Urinary bladder (tissue), 4 donors: ENCODE measurements around the gene SHMT1. TPM values are rescaled to one million over a fixed set of nuclear protein-coding genes. Genes with fewer than 3 reads are reported as not detected.
"Not testable (repeated sequence)": the region's sequence is repeated elsewhere in the genome, so short reads cannot be mapped to it uniquely, and the experiment has no call there.

Experiments
- DNase-seq: peaks from one replicate; pipeline ENCODE4 v3.0.0-alpha.2; 2015; ENCODE audit errors: extremely low spot score
- H3K27ac ChIP-seq: one replicate; pipeline ENCODE4 v1.5.1; 2013; ENCODE audit warnings: low read depth, mild to moderate bottlenecking, moderate library complexity
- H3K36me3 ChIP-seq: one replicate; pipeline ENCODE4 v1.6.1; 2013; ENCODE audit warnings: mild to moderate bottlenecking, moderate library complexity; ENCODE audit not compliant: insufficient read depth
- H3K4me1 ChIP-seq: one replicate; pipeline ENCODE4 v1.6.1; 2013; ENCODE audit warnings: mild to moderate bottlenecking, moderate library complexity; ENCODE audit not compliant: insufficient read depth
- H3K4me3 ChIP-seq: one replicate; pipeline ENCODE4 v1.5.1; 2013; ENCODE audit warnings: low read depth, low read length
- WGBS: extraction: QIAGEN DNeasy Blood & Tissue Kit; methylation state at CpG from one replicate; pipeline ENCODE4 v1.1.7; 2013; 5-methylcytosine and 5-hydroxymethylcytosine counted together
- polyA plus RNA-seq: library from polyadenylated mRNA; stranded (reverse); fragments of 200-250 nt; gene quantifications from one replicate; pipeline ENCODE4 v1.2.3, GENCODE V29; 2013
- total RNA-seq: library from RNA; depleted of rRNA; stranded (reverse); fragments of >200 nt; gene quantifications from one replicate; pipeline ENCODE4 v1.2.3, GENCODE V29; 2014
- donor health status: healthy with polysubstance abuse.
- donor health status: healthy.

The SHMT1 gene
- total and polyA plus RNA-seq, 2 donors, result 11.5 to 22.6 TPM

DNA sequence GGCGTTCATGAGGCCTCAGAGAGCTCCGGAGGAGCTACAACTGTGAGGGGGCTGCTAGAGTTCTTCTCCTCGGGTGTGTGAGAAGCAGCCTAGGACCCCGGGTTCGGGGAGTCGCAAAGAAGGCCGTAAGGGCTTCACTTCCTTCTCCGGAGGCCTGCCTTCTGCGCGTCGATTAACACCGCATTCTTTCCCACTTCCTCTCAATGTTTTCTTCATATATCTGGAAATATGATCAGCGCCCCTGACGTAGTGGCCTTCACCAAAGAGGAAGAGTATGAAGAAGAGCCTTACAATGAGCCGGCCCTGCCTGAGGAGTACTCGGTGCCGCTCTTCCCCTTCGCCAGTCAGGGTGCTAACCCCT is 47.8 kb downstream of the SHMT1 start:
- WGBS, result 4% methylated on average over 18 of the region's 18 CpGs
- peak overlapping the region; percentile 92 for H3K27ac ChIP-seq
- H3K4me3 ChIP-seq, result peak overlapping the region; percentile 85
- no peaks in the 10 kb centered on the region for H3K36me3 ChIP-seq
- no peak for DNase-seq
- H3K4me1 ChIP-seq, result no peaks in the 10 kb centered on the region

DNA sequence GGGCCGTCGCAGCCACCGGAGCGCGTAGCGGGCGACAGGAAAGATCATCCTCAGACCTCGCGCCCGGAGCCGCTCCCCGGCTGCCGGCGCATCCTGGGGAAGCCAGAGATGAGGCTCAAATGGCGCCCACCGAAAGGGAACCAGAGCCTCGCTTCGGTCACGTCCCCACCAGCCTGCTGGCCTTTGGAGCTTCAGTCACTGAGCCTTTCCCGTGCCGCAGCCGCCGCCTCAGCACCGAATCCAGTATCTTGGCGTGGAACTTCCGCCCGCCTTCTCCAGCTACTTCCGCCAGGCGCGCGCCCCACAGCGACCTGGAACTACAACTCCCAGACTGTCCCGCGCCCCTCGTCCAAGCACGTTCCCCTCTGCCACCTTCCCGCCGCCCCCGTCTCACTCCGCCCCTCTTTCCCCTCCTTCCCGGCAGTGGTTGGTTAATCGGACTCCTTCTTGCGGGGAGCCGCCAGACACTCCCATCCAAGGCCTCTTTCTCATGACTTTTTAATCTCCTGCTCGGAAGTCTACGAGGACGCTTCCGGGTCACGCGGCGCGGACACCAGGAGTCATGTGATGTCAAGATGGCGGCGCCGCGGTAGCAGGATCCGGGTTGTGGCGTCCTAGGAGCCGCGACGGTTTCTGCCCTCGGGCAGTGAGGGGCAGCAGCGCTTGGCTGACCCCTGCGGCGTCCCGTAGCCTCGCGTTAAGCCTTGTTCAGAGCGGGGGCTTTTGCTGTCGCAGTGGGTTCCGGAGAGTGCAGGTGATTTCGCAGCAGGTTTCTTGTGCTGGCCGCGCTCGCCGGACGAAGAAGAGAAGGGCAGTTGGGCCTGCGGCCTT is 48.4 kb downstream of the SHMT1 start, which contains the start of the genes SMCR8 and TOP3A:
TSS of gene SMCR8 (plus strand) at position 563 of the 831 bp plus-strand sequence. CDS start 497 bp downstream, outside the sequence.
TSS of gene TOP3A (minus strand) at position 264 of the 831 bp plus-strand sequence. CDS start at position 48, 216 bp downstream.
- Histone ChIP-seq H3K4me3 (peak within 1 kb of the TSS; percentile 85), H3K4me1 (no peaks in the 10 kb centered on the region), H3K27ac (peak within 1 kb of the TSS; percentile 92), H3K36me3 (no peaks in the 10 kb centered on the region)
- under 1% methylated on average over 78 of the region's 78 CpGs for WGBS
- peak; percentile 97 for DNase-seq

DNA sequence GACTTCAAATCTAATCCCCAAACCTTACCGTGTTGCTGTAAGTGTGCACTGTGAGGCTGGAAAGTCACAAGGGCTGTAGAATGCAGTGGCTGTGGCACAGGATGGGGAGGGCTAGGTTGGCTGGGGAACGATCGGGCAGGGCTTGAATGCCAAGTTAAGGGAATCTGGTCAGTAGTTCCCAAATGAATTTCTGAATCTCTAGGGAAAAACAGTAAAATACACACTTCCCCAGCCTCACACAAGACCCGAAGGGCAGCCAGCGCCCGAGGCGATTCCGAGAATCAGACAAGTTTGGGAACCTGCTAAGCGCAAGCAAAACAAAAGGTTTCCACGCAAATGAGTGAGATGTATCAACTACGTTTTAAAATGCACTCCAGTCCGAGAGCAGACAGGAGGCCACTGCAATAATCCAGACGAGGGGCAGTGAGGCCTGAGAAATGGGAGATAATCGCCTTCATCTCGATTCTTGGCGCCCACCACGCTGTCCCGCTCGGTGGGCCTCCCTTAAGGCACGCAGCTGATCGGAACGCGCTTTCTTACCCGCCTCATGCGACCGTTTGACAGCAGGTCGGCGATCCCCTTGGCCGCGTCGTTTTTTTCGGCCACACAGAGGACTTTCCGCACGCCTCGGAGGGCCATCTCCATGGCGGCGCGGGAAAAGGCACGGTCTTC is 49.2 kb downstream of the SHMT1 start:
- Histone ChIP-seq H3K4me3 (peak overlapping the region; percentile 85), H3K4me1 (no peaks in the 10 kb centered on the region), H3K27ac (peak overlapping the region; percentile 49), H3K36me3 (no peaks in the 10 kb centered on the region)
- under 1% methylated on average over 39 of the region's 39 CpGs for WGBS
- no peak for DNase-seq

DNA sequence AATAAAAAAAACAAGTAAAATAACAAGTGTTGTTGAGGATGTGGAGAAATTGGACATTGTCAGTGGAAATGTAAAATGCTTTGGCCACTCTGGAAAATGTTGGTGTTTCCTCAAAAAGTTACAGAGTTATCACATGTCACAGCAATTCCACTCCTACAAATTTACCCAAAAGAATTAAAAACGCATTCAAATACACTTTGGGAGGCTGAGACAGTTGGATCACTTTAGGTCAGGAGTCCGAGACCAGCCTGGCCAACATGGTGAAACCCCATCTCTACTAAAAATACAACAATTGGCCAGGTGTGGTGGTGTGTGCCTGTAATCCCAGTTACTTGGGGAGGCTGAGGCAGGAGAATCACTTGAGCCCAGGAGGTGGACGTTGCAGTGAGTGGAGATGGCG is 54.1 kb downstream of the SHMT1 start:
- no peak overlapping the region for H3K27ac ChIP-seq
- H3K4me3 ChIP-seq, result no peak overlapping the region
- no peaks in the 10 kb centered on the region for H3K4me1 ChIP-seq
- no peak for DNase-seq
- peaks cover 6% of the 10 kb centered on the region for H3K36me3 ChIP-seq
- 96% methylated on average over 4 of the region's 4 CpGs for WGBS

DNA sequence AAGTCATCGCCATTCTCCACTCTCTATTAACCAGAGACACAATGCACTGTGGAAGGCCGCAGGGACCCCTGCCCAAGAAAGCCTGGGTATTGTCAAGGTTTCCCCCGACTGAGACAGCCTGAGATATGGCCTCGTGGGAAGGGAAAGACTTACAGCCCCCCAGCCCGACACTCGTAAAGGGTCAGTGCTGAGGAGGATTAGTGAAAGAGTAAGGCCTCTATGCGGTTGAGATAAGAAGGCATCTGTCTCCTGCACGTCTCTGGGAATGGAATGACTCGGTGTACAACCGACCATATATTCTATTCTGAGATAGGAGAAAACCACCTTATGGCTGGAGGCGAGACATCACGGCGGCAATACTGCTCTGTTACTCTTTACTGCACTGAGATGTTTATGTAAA is 60.1 kb downstream of the SHMT1 start:
- not testable (repeated sequence) for DNase-seq, H3K36me3 ChIP-seq, H3K4me3 ChIP-seq, H3K27ac ChIP-seq, H3K4me1 ChIP-seq
- WGBS, result 61% methylated on average over 13 of the region's 13 CpGs

DNA sequence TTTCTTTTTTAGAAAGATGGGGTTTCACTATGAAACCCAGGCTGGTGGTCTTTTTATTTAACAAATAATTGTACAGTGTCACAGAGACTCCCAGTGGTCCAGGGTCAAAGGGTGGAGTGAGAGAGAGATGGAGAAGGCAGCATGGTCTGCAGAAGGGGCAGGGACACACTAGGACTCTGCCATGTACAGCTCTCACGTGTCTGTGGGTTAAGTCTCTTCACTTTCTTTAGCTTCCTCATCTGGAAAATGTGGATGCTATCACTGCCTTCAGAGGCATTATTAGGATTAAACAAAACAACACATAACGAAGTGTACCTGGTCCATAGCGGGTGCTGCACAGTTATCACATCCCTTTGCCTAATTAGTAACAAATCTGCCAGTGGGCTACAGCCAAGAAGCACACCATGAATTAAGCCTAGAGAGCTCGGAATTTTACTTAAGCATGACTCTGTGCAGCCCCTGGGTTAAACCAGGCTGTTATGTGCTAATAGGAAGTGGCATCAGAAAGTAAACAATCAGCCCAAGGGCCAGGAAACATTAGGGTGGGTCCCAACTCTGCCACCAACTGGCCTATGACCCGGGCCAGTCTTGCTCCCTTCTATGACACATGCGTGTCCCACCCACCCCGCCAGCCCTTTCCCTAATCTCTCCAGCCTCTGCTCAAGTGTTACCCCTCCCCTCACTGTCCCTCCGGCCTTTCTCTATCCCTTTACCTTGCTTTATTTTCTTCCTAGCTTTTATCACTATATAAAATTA is 62.4 kb downstream of the SHMT1 start:
- Histone ChIP-seq H3K4me3 (no peak overlapping the region), H3K36me3 (peaks cover 8% of the 10 kb centered on the region), H3K27ac (no peak overlapping the region), H3K4me1 (no peaks in the 10 kb centered on the region)
- 80% methylated on average over 8 of the region's 8 CpGs for WGBS
- no peak for DNase-seq

DNA sequence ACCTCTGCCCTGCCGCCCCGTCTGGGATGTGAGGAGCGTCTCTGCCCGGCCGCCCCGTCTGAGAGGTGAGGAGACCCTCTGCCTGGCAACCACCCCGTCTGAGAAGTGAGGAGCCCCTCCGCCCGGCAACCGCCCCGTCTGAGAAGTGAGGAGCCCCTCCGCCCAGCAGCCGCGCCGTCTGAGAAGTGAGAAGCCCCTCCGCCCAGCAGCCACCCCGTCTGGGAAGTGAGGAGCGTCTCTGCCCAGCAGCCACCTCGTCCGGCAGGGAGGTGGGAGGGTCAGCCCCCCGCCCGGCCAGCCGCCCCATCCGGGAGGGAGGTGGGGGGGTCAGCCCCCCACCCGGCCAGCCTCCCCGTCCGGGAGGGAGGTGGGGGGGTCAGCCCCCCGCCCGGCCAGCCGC is 65.3 kb downstream of the SHMT1 start:
- H3K36me3 ChIP-seq, H3K27ac ChIP-seq, DNase-seq, H3K4me3 ChIP-seq, H3K4me1 ChIP-seq: not testable (repeated sequence)
- WGBS, result 92% methylated on average over 28 of the region's 30 CpGs

DNA sequence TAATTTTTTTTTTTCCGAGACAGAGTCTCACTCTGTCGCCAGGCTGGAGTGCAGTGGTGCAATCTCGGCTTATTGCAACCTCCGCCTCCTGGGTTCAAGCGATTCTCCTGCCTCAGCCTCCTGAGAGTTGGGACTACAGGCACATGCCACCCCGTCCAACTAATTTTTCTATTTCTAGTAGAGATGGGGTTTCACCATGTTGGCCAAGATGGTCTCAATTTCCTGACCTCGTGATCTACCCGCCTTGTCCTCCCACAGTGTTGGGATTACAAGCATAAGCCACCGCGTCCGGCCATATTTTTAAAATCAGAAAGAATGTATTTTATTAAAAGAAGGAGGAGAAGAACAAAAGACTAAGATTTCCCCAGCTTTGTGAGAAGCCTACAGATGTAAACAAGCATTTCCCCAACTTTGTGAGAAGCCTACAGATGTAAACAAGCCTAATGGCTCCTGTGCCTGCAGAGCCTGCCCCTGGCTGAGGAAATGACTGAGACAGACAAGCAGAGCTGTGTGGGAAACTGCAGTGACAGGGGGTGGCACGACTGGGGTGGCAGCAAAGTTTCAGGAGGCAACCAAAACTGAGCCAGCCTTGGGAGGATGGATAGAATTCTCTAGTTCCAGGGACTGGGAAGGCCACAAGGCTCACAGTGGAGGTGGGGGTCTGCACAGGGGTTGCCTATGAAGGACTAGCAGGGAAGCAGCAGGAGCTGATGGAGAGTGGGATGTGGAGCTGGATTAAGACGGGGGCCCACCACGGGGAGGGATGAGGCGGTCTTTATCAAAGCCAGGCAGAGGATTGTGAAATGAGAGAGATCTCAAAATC is 71.4 kb downstream of the SHMT1 start:
- DNase-seq, result no peak
- no peak overlapping the region for H3K27ac ChIP-seq
- no peak overlapping the region for H3K4me3 ChIP-seq
- no peaks in the 10 kb centered on the region for H3K4me1 ChIP-seq
- WGBS, result 82% methylated on average over 15 of the region's 15 CpGs
- H3K36me3 ChIP-seq, result peaks cover 8% of the 10 kb centered on the region

DNA sequence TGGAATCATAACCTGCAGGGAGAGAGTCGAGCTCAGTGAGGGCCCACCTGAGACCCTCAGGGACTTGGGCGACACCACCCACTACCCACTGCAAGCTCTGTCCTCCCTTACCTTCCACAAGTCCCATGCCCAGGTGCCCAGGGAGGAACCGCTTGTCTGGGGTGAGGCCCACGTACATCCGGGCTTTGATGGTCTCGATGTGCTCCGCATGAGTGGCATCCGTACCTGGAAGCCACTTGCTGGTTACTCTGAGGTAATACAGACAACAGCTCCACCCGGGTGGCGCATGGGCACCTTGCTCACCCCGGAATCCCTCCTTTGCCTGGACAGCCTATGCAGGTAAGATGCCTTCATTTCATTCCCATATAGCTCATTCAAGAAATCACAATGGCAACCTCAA is 78.1 kb downstream of the SHMT1 start:
- no peak overlapping the region for H3K27ac ChIP-seq
- 96% methylated on average over 11 of the region's 11 CpGs for WGBS

DNA sequence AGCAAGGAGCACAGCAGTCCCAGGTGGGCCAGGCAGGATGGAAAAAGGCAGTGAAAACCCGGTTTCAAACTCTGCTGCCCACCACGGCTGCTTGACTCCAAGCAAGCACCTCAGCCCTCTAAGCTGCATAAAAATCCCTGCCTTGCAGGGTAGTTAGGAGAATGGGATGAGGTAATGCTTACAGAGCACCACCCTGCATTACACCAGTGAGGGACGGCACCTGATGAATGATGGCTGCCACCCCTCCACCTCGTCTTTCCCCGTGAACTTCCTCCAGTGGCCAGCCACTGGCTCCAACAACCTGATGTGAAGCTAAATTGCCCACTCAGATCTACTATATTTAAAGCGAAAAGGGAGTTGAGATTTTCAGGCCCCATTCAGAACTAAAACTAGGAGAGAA is 81.6 kb downstream of the SHMT1 start:
- Histone ChIP-seq H3K27ac (no peak overlapping the region), H3K36me3 (peaks cover 5% of the 10 kb centered on the region), H3K4me1 (no peaks in the 10 kb centered on the region), H3K4me3 (no peak overlapping the region)
- no peak for DNase-seq
- 91% methylated on average over 6 of the region's 6 CpGs for WGBS

More for the DNA sequence above, 78.1 kb downstream of the SHMT1 start:
- Histone ChIP-seq H3K4me3 (no peak overlapping the region), H3K4me1 (no peaks in the 10 kb centered on the region), H3K36me3 (peaks cover 4% of the 10 kb centered on the region)
- DNase-seq, result no peak

DNA sequence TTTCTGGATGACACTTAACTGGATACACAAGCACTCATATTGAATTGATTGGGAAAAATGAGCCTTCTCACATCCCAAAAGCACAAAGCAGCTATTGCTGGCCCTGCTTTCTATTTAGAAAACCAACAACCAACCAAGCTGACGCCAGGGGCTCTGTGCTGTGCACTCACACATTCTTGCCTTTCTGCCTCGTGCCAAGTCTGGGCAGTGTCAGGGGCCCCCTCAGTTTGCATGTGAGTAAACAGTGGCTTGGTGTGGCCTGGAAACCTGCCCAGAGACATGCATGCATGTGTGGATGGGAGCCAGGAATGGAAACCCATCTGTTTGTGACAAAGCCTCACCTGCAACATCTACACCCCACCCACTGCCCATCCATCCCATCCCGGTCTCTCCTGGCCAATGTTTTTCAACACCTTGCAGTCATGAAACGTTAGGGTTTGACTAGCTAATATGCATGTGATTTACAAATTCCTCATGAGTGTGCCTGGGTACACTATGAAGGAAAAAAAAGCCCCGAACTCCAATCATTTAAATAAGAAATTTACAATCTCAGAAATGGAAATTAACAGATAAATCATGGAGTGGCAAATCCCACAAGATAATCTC is 82.5 kb downstream of the SHMT1 start:
- Histone ChIP-seq H3K27ac (no peak overlapping the region), H3K4me3 (no peak overlapping the region), H3K36me3 (peaks cover 5% of the 10 kb centered on the region), H3K4me1 (no peaks in the 10 kb centered on the region)
- no peak for DNase-seq
- WGBS, result 41% methylated on average over 5 of the region's 5 CpGs

DNA sequence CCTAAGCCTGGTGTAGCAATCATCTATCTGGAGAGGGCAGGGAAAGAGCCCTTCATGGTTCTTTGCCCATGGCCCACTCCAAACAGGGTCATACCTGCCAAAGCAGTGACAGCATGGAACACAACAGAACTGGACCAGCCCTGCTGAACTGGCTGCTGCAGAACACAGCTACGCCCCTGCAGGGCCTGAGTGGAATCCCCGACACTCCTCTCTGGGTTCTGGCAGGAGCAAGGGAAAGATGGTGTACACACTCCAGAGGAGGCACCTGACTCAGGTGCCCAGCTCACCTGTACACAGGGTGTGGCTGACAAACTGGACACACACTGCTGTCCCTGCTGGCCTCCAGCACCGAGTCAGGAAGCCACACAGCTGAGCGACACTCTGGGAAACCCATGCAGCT is 83.1 kb downstream of the SHMT1 start:
- WGBS, result 92% methylated on average over 4 of the region's 4 CpGs
- no peak overlapping the region for H3K27ac ChIP-seq
- peaks cover 5% of the 10 kb centered on the region for H3K36me3 ChIP-seq
- H3K4me3 ChIP-seq, result no peak overlapping the region
- no peaks in the 10 kb centered on the region for H3K4me1 ChIP-seq
- DNase-seq, result no peak
